GM10266 (cell line): ENCODE results near the gene SLC35F3.

Experiments used
- DNase-seq: peaks from one replicate; pipeline ENCODE4 v3.0.0; 2012; ENCODE audit errors: extremely low spot score
- CTCF ChIP-seq: IDR thresholded peaks from 2 replicates; pipeline ENCODE4 v1.5.1; 2012; ENCODE audit warnings: mild to moderate bottlenecking, low read depth; ENCODE audit not compliant: control insufficient read depth, insufficient read depth; ENCODE audit errors: missing control alignments

The SLC35F3 gene

GRCh38 chr1:234083460-234083859, 179.0 kb downstream of the SLC35F3 start:
- TF ChIP-seq CTCF: no peak
- DNase-seq: no peak

- DNase-seq: no peak
- TF ChIP-seq CTCF: no peak
These were observed 184.9 kb downstream of the SLC35F3 start for GRCh38 chr1:234089396-234089795.

- no peak for DNase-seq
- TF ChIP-seq CTCF: no peak
These were observed 186.0 kb downstream of the SLC35F3 start for GRCh38 chr1:234090212-234091064.

GRCh38 chr1:234091065-234091401, 186.6 kb downstream of the SLC35F3 start:
- DNase-seq: no peak
- no peak for TF ChIP-seq CTCF

GRCh38 chr1:234091876-234092275, 187.4 kb downstream of the SLC35F3 start:
- no peak for TF ChIP-seq CTCF
- DNase-seq: no peak

- TF ChIP-seq CTCF: no peak
- DNase-seq: no peak
These were observed 188.6 kb downstream of the SLC35F3 start for GRCh38 chr1:234093107-234093506.

DNA sequence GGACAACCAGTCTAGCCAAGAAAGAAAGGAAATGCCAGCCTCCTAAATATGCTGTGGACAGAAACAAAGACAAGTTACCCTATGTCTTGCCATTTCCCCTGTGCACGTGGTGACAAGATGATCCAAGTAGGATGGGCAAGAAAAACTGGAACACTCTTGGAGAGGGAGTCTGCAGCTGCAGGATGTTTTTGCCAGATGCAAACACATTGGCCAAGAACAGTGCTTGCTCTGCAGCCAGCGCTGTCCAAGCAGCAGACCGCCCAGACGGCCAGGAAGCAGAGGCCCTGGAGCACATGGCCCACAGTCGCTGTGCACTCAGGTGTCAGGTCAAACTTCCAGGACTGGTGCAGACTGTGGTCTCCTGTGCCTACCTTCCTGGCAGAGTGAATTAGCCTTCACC, 189.3 kb downstream of the SLC35F3 start:
- no peak for TF ChIP-seq CTCF
- no peak for DNase-seq
